K562 (cell line): ENCODE data around the gene DIS3L2.

ENCODE experiments used
- CBX8 ChIP-seq: fragments of 200-600 bp; sonication (generic); IDR thresholded peaks from 2 replicates; pipeline ENCODE4 v1.6.1; 2012; ENCODE audit warnings: borderline replicate concordance, mixed run types, low read depth, mild to moderate bottlenecking, moderate library complexity, mixed read lengths, low read length, control low read depth, inconsistent platforms; ENCODE audit not compliant: poor library complexity, severe bottlenecking; ENCODE audit errors: extremely low read depth
- CHD2 ChIP-seq: IDR thresholded peaks from 2 replicates; pipeline ENCODE4 v1.6.1; 2011; ENCODE audit warnings: low read depth, low read length
- FOSL1 ChIP-seq: fragments of 200-800 bp; sonication (Bioruptor generic); conservative IDR thresholded peaks from 2 replicates; pipeline ENCODE4 v1.6.1; 2016; ENCODE audit warnings: missing genetic modification characterization, missing compliant biosample characterization
- GABPA ChIP-seq: fragments of 200-800 bp; sonication (Bioruptor generic); conservative IDR thresholded peaks from 2 replicates; pipeline ENCODE4 v1.6.1; 2016; ENCODE audit warnings: low read depth, missing genetic modification characterization, missing compliant biosample characterization
- HDAC3 ChIP-seq: fragments of 450-650 bp; IDR thresholded peaks from 2 replicates; pipeline ENCODE4 v1.6.1; 2018; ENCODE audit warnings: borderline replicate concordance, mild to moderate bottlenecking, moderate library complexity; ENCODE audit not compliant: partially characterized antibody
- JUND ChIP-seq, 2 experiments: IDR thresholded peaks; 2 replicates in 1 of 2; 3 replicates in 1 of 2; pipeline ENCODE4 v1.6.1; 2011; ENCODE audit warnings: borderline replicate concordance in 2 of 2, low read depth in 2 of 2, low read length in 2 of 2, improper control_type of control experiment in 1 of 2, missing biosample characterization in 1 of 2, missing genetic modification characterization in 1 of 2, missing genetic modification reagents in 1 of 2
- POLR2A ChIP-seq: fragments of 450-650 bp; conservative IDR thresholded peaks from 2 replicates; pipeline ENCODE4 v1.6.1; 2016
- POLR2AphosphoS2 ChIP-seq: IDR thresholded peaks from 2 replicates; pipeline ENCODE4 v1.6.1; 2012; ENCODE audit warnings: low read length, improper control_type of control experiment
- RCOR1 ChIP-seq, 2 experiments: IDR thresholded peaks; 2 replicates each; pipeline ENCODE4 v1.6.1; 2012; ENCODE audit warnings: low read depth in 2 of 2, low read length in 2 of 2, borderline replicate concordance in 1 of 2, improper control_type of control experiment in 1 of 2
- THAP7 ChIP-seq: fragments of 250-450 bp; sonication (Bioruptor Pico); IDR thresholded peaks from 2 replicates; pipeline ENCODE4 v1.5.0; 2021
- TF ChIP-seq, protein P1 (sequence below): sonication (generic); formaldehyde crosslinking; IDR thresholded peaks from 2 replicates; pipeline ENCODE4 v1.8.0; 2022; ENCODE audit warnings: missing genetic modification reagents, mild to moderate bottlenecking, borderline replicate concordance
- TF ChIP-seq, protein P2 (sequence below): fragments of 250-450 bp; sonication (Bioruptor Pico); IDR thresholded peaks from 2 replicates; pipeline ENCODE4 v1.5.0; 2020; ENCODE audit warnings: mild to moderate bottlenecking

DNA sequence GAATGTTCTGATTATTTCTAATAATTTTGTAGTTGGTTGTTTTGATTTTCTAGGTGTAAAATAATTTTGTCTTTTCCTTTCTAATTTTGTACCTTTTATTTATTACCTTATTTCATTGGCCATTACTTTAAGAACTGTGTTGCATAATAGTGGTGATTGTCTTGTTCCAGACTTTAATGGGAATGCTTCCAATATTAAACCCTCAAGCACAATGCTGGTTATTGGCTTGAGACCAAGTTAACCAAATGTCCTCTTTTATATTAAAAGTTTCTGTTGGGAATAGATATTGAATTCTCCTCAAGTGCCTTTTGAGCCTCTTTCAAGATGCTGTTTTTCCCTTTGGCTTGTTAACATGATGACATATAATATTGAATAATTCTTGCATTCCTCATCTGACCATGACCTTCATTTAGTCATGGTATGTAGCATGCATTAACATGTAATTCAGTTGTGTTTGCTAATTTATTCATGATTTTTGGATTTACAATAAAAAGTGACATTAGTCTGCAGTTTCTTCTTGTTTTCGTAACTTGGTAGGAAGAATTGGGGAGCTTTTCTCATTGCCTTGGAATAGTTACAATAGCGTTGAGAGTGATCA is 141.7 kb downstream of the DIS3L2 start:
- no peak for TF ChIP-seq RCOR1 (IDR thresholded peaks at IDR 0.05; ENCODE audit: borderline replicate concordance in 1 of 2, low read depth in 2 of 2, low read length in 2 of 2)
- TF ChIP-seq HDAC3: no peak
- TF ChIP-seq POLR2A: no peak
- TF ChIP-seq CBX8: no peak
- no peak for TF ChIP-seq THAP7
- no peak for TF ChIP-seq GABPA (tag)
- TF ChIP-seq FOSL1 (tag): no peak
- no peak for TF ChIP-seq POLR2AphosphoS2
- TF ChIP-seq CHD2: no peak
- TF ChIP-seq, protein P1, sequence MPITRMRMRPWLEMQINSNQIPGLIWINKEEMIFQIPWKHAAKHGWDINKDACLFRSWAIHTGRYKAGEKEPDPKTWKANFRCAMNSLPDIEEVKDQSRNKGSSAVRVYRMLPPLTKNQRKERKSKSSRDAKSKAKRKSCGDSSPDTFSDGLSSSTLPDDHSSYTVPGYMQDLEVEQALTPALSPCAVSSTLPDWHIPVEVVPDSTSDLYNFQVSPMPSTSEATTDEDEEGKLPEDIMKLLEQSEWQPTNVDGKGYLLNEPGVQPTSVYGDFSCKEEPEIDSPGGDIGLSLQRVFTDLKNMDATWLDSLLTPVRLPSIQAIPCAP: no peak
- TF ChIP-seq JUND (IDR thresholded peaks at IDR 0.05; ENCODE audit: borderline replicate concordance, low read depth, low read length): no peak
- TF ChIP-seq JUND (tag; IDR thresholded peaks at IDR 0.05; ENCODE audit: borderline replicate concordance, low read depth, low read length): no peak
- TF ChIP-seq, protein P2, sequence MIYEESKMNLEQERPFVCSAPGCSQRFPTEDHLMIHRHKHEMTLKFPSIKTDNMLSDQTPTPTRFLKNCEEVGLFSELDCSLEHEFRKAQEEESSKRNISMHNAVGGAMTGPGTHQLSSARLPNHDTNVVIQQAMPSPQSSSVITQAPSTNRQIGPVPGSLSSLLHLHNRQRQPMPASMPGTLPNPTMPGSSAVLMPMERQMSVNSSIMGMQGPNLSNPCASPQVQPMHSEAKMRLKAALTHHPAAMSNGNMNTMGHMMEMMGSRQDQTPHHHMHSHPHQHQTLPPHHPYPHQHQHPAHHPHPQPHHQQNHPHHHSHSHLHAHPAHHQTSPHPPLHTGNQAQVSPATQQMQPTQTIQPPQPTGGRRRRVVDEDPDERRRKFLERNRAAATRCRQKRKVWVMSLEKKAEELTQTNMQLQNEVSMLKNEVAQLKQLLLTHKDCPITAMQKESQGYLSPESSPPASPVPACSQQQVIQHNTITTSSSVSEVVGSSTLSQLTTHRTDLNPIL (CRISPR knock-in tag): no peak
